Liver (tissue), 3 donors: ENCODE measurements around the gene PDE6D.

Experiments used
- EGR1 ChIP-seq, 2 donors: IDR thresholded peaks; 2 replicates each; pipeline ENCODE4 v1.6.1; 2016 to 2018; ENCODE audit warnings: antibody characterized with exemption in 2 of 2, low read depth in 2 of 2
- FOXA1 ChIP-seq: IDR thresholded peaks from 2 replicates; pipeline ENCODE4 v1.6.1; 2016; ENCODE audit warnings: antibody characterized with exemption
- JUND ChIP-seq, 2 donors: IDR thresholded peaks; 2 replicates each; pipeline ENCODE4 v1.6.1; 2016; ENCODE audit warnings: antibody characterized with exemption in 2 of 2
- RAD21 ChIP-seq, 2 donors: IDR thresholded peaks; 2 replicates each; pipeline ENCODE4 v1.6.1; 2016; ENCODE audit warnings: antibody characterized with exemption in 2 of 2, mild to moderate bottlenecking in 2 of 2
- RXRA ChIP-seq, 2 donors: IDR thresholded peaks; 2 replicates each; pipeline ENCODE4 v1.6.1; 2017 to 2018; ENCODE audit warnings: antibody characterized with exemption in 2 of 2, mild to moderate bottlenecking in 1 of 2
- SP1 ChIP-seq: IDR thresholded peaks from 2 replicates; pipeline ENCODE4 v1.6.1; 2018; ENCODE audit warnings: antibody characterized with exemption, mild to moderate bottlenecking
- TAF1 ChIP-seq: conservative IDR thresholded peaks from 2 replicates; pipeline ENCODE4 v1.6.1; 2016; ENCODE audit warnings: antibody characterized with exemption, mild to moderate bottlenecking
- YY1 ChIP-seq: IDR thresholded peaks from 2 replicates; pipeline ENCODE4 v1.6.1; 2016; ENCODE audit warnings: antibody characterized with exemption, mild to moderate bottlenecking
- TF ChIP-seq, protein P1 (sequence below): fragments of 150-350 bp; IDR thresholded peaks from 2 replicates; pipeline ENCODE4 v1.5.1; 2017; ENCODE audit warnings: improper control_type of control experiment, low read depth, low read length; ENCODE audit not compliant: missing input control
- TF ChIP-seq, protein P2 (sequence below): IDR thresholded peaks from 2 replicates; pipeline ENCODE4 v1.6.1; 2016; ENCODE audit warnings: antibody characterized with exemption, mild to moderate bottlenecking
- TF ChIP-seq, protein P3 (sequence below): IDR thresholded peaks from 2 replicates; pipeline ENCODE4 v1.6.1; 2016; ENCODE audit warnings: antibody characterized with exemption
- donor health status: healthy.
- donor health status: healthy.

DNA sequence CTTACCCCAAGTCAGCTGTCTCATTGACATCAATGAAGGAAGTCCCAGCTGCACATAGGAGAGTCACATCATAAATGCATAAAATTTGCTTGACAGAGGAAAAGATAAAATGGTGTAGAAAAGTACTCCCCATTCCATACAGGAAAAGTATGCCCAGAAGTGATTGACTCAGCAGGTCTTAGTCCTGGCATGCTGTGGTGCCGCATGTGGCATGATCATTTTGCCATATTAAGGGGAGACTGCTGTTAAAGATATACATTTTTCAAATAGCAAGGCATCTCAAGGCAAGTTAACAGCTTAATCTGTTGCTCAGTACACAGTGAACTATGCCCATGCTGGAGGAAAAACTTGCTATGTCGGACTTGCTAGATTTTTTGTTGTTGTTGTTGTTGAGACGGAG, 13.3 kb upstream of the PDE6D start:
- TF ChIP-seq TAF1 (no peak), SP1 (no peak), RAD21 (IDR thresholded peaks at IDR 0.05) (no peak), JUND (IDR thresholded peaks at IDR 0.05) (no peak), FOXA1 (no peak), RXRA (IDR thresholded peaks at IDR 0.05) (no peak), YY1 (no peak), EGR1 (IDR thresholded peaks at IDR 0.05; ENCODE audit: low read depth in 2 of 2) (no peak)
- TF ChIP-seq, protein P1, sequence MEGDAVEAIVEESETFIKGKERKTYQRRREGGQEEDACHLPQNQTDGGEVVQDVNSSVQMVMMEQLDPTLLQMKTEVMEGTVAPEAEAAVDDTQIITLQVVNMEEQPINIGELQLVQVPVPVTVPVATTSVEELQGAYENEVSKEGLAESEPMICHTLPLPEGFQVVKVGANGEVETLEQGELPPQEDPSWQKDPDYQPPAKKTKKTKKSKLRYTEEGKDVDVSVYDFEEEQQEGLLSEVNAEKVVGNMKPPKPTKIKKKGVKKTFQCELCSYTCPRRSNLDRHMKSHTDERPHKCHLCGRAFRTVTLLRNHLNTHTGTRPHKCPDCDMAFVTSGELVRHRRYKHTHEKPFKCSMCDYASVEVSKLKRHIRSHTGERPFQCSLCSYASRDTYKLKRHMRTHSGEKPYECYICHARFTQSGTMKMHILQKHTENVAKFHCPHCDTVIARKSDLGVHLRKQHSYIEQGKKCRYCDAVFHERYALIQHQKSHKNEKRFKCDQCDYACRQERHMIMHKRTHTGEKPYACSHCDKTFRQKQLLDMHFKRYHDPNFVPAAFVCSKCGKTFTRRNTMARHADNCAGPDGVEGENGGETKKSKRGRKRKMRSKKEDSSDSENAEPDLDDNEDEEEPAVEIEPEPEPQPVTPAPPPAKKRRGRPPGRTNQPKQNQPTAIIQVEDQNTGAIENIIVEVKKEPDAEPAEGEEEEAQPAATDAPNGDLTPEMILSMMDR: no peak
- TF ChIP-seq, protein P2, sequence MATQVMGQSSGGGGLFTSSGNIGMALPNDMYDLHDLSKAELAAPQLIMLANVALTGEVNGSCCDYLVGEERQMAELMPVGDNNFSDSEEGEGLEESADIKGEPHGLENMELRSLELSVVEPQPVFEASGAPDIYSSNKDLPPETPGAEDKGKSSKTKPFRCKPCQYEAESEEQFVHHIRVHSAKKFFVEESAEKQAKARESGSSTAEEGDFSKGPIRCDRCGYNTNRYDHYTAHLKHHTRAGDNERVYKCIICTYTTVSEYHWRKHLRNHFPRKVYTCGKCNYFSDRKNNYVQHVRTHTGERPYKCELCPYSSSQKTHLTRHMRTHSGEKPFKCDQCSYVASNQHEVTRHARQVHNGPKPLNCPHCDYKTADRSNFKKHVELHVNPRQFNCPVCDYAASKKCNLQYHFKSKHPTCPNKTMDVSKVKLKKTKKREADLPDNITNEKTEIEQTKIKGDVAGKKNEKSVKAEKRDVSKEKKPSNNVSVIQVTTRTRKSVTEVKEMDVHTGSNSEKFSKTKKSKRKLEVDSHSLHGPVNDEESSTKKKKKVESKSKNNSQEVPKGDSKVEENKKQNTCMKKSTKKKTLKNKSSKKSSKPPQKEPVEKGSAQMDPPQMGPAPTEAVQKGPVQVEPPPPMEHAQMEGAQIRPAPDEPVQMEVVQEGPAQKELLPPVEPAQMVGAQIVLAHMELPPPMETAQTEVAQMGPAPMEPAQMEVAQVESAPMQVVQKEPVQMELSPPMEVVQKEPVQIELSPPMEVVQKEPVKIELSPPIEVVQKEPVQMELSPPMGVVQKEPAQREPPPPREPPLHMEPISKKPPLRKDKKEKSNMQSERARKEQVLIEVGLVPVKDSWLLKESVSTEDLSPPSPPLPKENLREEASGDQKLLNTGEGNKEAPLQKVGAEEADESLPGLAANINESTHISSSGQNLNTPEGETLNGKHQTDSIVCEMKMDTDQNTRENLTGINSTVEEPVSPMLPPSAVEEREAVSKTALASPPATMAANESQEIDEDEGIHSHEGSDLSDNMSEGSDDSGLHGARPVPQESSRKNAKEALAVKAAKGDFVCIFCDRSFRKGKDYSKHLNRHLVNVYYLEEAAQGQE: no peak
- TF ChIP-seq, protein P3, sequence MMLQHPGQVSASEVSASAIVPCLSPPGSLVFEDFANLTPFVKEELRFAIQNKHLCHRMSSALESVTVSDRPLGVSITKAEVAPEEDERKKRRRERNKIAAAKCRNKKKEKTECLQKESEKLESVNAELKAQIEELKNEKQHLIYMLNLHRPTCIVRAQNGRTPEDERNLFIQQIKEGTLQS: no peak
